GM19023 (cell line): ENCODE results near the gene ITSN1.
"Not testable (repeated sequence)": the region's sequence is repeated elsewhere in the genome, so short reads cannot be mapped to it uniquely, and the experiment has no call there.

Experiments used
- ATAC-seq: cut with Tn5 transposase; IDR thresholded peaks from one replicate; pipeline ENCODE4 v1.9.1; 2021; ENCODE audit warnings: mild to moderate bottlenecking, moderate library complexity; ENCODE audit not compliant: unreplicated experiment

ITSN1 gene

DNA sequence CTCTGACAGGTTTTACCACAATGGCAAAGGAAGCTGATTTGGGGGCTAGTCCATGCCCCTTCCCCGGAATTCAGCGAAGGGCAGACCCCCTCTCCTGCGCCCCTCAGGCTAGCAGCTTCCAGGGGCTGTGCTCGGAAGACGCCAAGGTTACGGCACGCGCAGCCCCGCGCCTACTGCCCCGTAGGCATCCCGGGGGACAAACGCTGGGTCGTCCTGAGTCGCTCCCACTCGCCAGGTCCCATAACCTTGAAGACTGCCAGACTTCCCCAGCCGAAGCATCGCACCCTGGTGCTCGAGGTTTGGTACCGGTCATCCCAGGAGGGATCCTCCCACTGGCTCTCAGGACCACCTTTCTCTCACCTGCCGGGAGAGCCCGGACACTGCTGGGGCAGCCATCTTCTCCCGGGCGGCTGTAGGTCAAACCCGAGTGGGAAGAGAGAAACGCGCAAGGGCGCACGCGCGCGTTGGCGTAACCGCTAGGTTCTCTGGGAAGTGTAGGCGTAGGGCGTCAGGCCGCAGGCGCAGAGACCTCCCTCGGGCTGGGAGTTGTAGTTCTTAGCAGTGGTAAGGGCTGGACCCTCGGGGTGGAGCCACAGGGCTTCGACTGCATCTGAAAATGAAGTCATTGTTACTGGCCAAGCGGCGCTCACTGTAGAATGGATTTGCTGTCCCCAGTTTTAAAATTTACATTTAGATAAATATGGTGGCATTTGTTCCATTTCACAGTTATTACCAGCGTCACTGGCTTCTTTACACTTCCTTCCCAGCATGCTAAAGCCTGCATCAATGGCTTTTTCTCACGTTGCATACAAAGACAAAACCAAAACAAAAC is 273.3 kb downstream of the ITSN1 start, which contains the start of gene ATP5PO:
Gene ATP5PO (minus strand): TSS at position 437 of the 832 bp plus-strand sequence. CDS start 41 bp downstream, at position 396.
- ATAC-seq: peak; percentile 98

DNA sequence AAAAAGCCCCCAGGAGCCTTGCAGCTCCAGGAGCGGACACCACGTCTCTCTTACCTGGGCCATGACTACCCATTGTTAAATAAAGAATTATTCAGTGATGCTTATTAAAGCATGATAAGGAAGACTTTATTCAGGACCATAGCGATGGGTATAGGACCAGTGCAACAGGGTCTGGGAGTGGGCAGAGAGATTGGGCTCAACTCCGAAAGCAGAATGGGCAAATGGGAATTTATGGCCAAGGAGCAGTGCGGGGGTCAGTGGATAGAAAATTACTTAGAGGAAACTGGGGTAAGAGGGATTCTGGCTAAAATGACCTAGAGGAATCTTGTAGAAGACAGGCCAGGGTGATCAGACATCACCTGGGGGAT is 273.9 kb downstream of the ITSN1 start:
- ATAC-seq: no peak

DNA sequence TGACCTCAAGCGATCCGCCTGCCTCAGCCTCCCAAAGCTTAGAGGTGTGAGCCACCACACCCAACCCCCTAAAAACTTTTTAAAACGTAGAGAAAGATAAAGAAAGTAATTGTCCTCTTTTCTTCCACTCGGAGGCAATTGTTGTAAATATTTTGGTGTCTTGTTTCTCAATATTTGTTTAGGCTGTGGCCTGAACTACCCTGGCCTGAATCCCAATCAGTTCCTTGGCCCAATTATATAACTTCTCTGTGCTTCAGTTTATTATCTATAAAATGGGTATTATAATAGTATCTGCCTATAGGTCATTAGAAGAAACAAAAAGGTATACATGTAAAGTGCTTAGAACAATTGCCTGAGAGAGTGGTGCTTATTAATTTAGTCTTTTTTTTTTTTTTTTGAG is 275.1 kb downstream of the ITSN1 start:
- no peak for ATAC-seq

DNA sequence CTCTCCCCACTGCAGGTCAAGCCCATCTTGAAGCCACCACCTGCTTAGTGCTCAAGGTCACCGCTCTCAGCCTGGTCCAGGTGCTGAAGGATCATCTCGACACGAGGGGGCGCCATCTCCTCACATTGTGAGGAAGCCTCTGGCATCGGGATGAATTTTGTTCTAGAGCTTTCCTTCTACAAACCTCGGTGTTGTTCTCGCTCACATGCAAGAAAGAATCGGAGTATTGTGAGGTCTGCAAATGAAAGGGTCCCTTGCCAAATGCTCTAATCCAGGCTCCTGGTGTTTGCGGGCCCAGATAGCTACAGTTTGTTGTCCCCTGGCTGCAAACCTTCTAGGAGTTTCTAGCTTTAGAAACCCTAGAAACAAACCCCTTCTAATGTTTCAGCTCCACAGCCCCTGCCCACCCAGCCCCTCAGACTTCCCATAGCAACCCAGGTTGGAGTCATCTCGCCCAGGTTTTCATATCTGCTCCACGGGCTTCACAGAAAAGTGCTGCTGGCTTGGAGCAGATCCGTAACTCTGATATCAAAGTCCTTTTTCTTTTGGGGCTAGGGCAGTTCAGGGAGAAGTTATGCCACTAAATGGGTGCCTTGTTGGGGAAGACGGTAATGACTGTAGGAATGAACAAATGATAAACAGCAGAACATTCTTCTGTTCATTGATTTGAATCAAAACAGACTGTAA is 281.9 kb downstream of the ITSN1 start:
- ATAC-seq: peak; percentile 80

DNA sequence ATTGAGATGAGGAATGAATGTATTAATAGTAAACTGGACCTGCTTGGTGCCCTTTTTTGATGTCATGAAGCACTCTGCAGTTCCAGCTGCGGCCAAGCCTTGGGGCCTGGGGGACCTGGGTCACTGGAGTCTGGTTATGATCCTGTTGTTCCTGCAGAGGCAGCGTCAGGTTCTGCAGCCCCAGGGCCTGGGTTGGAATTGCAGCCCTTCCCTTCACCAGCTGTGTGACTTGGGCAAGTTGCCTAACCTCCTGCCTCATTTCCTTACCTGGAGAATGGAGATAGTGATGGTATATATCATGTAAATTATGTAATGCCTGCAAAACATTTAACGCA is 282.4 kb downstream of the ITSN1 start:
- ATAC-seq: no peak

DNA sequence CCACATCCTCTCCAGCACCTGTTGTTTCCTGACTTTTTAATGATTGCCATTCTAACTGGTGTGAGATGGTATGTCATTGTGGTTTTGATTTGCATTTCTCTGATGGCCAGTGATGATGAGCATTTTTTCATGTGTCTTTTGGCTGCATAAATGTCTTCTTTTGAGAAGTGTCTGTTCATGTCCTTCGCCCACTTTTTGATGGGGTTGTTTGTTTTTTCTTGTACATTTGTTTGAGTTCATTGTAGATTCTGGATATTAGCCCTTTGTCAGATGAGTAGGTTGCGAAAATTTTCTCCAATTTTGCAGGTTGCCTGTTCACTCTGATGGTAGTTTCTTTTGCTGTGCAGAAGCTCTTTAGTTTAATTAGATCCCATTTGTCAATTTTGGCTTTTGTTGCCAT is 283.9 kb downstream of the ITSN1 start:
- ATAC-seq: not testable (repeated sequence)

DNA sequence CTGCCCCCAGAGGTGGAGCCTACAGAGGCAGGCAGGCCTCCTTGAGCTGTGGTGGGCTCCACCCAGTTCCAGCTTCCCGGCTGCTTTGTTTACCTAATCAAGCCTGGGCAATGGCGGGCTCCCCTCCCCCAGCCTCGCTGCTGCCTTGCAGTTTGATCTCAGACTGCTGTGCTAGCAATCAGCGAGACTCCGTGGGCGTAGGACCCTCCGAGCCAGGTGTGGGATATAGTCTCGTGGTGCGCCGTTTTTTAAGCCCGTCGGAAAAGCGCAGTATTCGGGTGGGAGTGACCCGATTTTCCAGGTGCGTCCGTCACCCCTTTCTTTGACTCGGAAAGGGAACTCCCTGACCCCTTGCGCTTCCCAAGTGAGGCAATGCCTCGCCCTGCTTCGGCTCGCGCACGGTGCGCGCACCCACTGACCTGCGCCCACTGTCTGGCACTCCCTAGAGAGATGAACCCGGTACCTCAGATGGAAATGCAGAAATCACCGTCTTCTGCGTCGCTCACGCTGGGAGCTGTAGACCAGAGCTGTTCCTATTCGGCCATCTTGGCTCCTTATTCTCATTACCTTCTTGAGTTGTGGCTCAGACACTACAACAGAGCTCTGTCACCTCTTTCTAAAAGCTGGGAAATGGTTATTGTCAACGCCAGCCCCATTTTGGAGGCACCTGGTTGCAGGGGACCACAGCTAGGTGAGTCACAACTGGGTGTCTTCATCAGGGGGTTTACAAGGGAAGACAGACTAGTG is 288.9 kb downstream of the ITSN1 start:
- not testable (repeated sequence) for ATAC-seq

DNA sequence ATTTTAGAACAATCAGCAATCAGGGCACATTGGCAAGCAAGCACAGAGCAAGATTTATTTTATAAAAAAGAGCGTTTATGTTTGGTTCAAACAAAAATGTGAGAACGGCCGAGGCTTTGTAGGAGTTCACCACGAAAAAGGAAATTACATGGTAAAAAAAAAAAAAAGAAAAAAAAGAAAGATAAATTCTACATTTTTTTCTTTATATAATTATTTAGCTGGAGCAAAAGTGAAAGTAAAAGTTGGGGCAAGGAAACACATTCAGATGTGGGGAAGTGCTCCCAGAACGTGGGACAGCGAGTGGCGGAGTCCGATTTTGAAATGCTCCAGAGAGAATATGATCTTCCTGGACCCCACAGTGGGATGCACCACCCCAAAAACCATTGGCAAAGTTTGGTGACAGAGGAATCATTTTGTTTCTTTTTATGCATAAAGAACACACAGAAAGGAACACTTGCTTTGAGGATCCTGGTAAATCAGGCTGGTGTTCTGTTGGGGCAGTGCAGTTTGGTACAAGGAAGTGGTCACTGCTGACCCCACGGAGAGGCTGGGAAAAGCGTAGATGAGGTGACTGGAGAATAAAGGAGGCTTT is 289.6 kb downstream of the ITSN1 start:
- no peak for ATAC-seq

DNA sequence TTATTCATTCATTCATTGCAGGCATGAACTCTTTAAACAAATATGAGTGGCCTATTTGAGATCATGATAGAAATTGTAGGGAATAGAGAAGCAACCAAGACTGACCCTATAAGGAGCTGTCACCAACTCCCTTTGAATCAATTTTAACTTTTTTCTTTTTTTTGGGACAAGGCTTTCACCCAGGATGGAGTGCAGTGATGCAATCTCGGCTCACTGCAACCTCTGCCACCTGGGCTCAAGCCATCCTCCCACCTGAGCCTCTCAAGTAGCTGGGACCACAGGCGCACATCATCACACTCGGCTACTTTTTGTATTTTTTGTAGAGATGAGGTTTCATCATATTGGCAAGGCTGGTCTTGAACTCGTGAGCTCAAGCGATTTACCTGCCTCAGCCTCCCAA is 290.4 kb downstream of the ITSN1 start:
- ATAC-seq: no peak

DNA sequence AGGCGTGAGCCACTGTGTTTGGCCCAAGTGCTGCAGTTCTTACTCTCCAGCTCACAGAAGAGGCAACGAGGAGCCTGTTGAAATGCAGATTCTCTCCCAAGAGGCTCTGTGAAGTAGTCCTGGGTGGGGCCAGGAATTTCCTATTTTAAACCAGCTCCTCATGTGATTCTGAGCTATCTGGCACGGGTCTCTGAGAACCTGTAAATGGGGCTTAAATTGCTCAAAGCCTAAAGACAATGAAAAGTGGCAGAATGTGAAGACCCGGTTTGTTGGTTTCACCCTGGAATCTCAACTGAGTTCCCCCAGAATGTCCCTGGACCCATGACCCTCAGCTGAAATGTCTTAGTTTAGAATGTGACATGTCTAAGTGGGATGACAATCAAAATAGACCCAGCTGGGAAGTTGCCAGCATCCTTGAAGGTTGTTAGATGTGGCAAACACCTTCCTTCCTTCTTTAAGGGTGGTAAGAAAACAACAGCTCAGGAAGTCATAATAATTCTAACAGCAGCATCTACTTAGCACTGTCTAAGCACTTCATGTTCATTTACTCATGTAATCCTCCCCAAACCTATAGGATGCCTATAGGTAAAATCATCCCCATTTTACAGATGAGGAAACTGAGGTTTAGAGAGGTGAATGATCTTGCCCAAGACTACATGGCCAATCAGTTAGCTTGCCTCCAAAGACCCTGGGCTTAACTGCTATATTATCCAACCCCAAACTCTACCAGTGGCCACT is 294.2 kb downstream of the ITSN1 start:
- no peak for ATAC-seq

DNA sequence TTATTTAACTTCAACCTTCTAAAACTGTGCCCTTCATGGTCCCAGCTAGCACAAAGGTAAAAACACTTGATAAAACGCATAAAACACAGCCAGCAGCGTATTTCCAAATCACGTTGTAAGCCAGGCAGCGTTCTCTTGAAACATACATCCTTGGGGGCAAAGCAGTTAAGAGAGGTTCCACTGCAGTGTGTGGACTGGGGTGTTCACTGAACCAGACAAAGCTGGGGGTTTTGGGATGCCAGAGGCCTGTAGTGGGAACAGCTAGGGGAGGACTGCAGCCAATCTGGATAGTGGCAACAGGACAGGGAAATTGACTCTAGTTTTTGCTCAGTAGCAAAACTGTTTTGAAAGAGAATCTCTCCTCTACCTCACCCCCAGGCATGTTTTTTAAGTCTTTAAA is 294.8 kb downstream of the ITSN1 start:
- ATAC-seq: no peak

DNA sequence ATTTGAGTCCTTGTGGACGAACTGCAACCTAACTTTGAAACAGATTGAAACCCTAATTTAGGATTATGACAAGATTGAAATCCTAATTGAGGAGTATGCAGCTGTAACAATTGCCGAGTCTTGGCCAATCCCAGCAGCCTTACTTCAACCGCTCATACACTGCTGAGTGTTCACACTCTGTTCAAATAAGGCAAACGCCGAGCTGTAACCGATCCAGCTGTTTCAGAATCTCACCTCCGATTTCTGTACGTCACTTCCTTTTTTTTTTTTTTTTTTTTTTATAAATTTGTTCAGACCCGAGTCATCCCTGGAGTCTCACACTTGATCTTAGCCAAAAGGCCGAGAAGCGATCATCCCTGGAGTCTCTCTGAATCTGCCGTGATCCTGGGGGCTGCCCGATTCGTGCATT is 295.6 kb downstream of the ITSN1 start:
- no peak for ATAC-seq

DNA sequence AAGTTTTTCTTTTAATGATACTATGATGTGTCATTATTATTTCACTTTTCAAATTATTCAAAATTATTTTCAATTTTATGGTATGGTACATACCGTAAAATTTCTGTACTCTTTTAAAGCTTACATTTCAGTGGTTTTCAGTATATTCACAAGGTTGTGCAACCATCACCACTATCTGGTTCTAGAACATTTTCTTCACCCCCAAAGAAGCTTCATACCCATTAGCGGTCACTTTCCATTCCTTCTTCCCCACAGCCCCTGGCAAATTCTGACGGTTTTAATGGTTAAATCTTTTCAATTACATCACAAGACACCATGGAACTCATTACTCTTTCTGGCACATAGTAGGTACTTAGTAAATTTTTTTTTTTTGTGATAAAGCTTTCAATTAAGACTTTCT is 296.1 kb downstream of the ITSN1 start:
- ATAC-seq: no peak

DNA sequence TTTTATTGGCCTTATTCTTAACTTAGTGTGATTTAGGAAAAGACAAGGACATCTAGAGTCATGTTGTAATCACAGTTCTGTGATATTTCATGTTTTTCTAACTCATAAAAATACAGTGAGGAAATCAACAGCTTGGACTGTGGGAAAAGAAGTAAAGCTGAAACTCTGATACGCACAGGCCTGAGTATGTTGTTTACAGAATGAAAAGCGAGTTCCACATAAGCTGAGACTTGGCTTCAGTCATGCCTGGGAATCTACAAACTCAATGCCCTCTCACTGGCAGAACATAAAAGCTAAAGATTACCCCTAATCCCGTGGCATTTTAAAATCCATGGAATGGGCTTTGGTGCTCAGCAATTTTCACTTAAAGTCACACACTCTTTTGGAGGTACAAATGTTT is 296.9 kb downstream of the ITSN1 start:
- no peak for ATAC-seq

DNA sequence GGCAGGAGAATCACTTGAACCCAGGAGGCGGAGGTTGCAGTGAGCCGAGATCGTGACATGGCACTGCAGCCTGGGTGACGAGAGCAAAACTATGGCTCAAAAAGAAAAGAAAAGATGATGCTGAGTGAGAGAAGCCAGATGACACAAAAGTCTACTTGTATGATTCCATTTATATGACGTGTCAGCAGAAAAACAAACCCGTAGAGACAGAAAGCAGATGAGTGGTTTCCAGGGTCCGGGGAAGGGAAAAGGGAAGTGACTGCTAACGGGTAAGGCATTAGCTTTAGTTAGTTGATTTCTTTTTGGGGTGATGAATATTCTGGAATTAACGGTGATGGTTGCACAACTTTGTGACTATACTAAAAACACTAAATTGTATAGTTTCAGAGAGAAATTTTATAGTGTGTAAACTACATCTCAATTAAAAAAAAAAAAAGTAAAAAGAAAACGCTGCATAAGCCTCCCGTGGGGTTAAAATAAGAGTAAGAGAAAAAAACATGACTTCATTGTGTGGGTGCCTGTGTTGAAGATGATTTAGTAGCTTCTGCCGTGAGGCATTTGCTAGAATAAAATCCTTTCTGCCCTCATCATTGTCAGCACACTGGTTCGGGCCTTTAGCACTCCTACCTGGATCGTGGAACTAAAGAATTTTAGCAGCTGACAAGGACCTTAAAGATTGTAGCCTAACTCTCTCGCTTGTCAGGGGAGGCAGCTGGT is 298.0 kb downstream of the ITSN1 start:
- no peak for ATAC-seq

DNA sequence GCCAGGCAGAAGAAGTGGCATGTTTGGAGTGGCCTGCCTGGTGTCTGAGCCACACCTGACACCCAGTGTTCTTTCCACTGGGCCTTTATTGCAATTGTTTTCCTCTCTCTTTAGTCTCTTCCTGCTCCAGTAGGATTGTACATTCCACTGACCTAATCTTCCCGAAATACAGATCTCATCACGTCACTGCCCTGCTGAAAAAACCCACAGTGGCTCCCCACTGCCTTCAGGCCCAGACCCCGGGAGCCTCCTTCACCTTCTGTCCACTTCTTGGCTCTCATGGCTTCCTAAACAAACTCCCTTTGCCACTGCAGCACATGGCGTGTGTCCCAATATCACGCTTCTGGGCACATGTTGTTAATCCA is 298.6 kb downstream of the ITSN1 start:
- no peak for ATAC-seq

DNA sequence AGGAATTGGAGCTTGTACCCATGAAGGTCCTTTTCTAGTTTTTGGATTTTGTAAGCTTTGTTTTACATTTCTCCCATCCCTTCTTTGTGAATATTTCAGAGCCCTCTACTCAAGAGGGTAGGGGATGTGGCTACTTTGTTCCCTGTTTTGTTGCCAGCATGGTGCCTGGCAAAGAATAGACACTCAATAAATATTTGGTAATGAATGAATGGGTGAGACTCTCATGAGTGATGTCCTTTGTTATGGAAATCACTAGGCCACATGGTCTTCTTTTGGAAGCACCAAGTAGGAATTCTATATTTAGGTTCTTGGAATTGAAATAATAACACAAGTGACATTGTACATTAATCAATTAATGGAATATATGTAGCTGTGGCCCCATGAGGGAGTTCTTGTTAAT is 300.1 kb downstream of the ITSN1 start:
- no peak for ATAC-seq

DNA sequence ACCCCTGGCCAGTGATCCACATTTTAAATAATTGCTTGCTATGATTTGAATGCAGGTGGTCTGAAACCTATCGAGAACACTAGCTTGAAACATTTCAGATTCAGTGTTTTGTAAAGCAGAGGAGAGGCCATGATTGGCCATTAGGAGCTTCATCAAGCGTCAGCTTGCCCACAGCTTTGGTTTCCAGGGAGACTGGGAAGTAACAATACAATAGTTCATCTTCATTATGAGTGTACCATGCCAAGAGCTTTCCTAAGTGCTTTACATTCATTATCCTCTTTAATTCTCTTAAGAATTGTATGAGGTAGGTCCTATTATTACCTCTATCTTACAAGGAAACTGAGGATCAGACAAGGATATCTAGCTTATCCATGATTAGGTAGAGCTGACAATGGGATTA is 301.0 kb downstream of the ITSN1 start:
- no peak for ATAC-seq

DNA sequence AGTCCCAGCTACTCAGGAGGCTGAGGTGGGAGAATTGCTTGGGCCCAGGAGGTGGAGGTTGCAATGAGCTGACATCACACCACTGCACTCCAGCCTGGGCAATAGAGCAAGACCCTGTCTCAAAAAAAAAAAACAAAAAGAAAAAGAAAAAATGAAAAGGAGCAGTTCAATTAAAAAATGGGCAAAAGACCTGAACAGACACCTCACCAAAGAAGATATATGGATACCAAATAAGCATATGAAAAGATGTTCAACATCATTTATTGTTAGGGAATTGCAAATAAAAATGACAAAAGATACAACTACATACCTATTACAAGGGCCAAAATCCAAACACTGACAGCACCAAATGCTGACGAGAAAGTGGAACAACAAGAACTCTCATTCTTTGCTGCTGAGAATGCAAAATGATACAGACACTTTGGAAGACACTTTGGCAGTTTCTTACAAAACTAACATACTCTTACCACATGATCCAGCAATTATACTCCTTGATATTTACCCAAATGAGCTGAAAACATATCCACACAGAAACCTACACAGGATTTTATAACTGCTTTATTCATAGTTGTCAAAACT is 302.0 kb downstream of the ITSN1 start:
- no peak for ATAC-seq
